Activated naive CD4-positive, alpha-beta T cell treated with anti-CD3 and anti-CD28 coated beads, Interleukin-2, amount 50 U/mL, for 24 hours (primary cell): ENCODE data around the gene MEI1.

Experiments used
- H3K27ac Mint-ChIP-seq: one replicate; pipeline ENCODE4 v1.8.0; 2021; ENCODE audit warnings: mild to moderate bottlenecking, mixed read lengths
- H3K27me3 Mint-ChIP-seq: one replicate; pipeline ENCODE4 v1.8.0; 2021; ENCODE audit warnings: mixed read lengths
- H3K36me3 Mint-ChIP-seq: one replicate; pipeline ENCODE4 v1.8.0; 2021; ENCODE audit warnings: mixed read lengths
- H3K4me1 Mint-ChIP-seq: one replicate; pipeline ENCODE4 v1.8.0; 2021; ENCODE audit warnings: mixed read lengths
- H3K4me3 Mint-ChIP-seq: one replicate; pipeline ENCODE4 v1.8.0; 2021; ENCODE audit warnings: mild to moderate bottlenecking, mixed read lengths
- H3K9me3 Mint-ChIP-seq: one replicate; pipeline ENCODE4 v1.8.0; 2021; ENCODE audit warnings: mixed read lengths

The MEI1 gene

DNA sequence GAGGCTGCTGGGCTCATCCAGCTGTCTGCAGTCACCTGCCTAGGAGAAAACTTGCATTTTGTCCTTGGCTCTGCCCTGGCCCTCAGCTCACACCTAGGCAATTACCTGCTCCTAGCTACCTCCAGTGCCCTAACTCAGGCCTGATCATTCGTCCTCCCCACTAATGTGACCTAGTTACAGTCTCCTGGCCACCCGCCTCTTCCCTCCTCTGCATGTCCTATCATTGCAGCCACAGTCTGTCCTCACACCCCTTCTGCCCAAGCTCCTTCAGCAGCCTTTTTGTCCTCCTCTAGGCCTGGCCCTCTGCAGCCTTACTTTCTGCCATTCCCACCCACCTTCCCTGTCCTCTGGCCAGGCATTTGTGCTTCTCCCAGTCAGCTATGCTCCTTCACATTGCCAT lies 83.4 kb downstream of the MEI1 start:
- peak overlapping the region; percentile 90 for H3K4me3 Mint-ChIP-seq
- no peaks in the 10 kb centered on the region for H3K9me3 Mint-ChIP-seq
- peaks cover 3% of the 10 kb centered on the region for H3K36me3 Mint-ChIP-seq
- H3K27me3 Mint-ChIP-seq: no peaks in the 10 kb centered on the region
- H3K4me1 Mint-ChIP-seq: peaks cover 68% of the 10 kb centered on the region
- H3K27ac Mint-ChIP-seq: peak overlapping the region; percentile 85

DNA sequence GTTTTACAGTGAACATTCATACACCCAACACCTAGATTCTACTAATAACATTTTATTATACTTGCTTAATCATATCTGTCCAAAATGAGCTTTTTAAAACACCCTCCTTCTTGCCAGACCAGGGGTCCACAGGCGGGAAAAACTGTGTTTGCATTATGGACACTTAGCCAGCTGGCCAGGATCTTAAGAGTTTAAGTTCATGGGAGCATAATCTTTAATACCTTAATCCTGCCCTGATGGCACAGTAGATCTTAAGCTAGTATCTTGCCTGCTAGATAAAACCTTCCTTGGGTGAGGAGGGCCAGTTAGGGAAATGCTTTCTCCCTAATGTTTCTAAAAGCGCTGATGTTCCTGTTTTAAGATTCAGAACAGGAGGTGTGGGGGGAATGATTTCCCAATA lies 88.0 kb downstream of the MEI1 start:
- H3K27ac Mint-ChIP-seq: peak overlapping the region; percentile 23
- H3K27me3 Mint-ChIP-seq: no peaks in the 10 kb centered on the region
- H3K9me3 Mint-ChIP-seq: no peaks in the 10 kb centered on the region
- no peak overlapping the region for H3K4me3 Mint-ChIP-seq
- peaks cover 11% of the 10 kb centered on the region for H3K36me3 Mint-ChIP-seq
- H3K4me1 Mint-ChIP-seq: peaks cover 46% of the 10 kb centered on the region

DNA sequence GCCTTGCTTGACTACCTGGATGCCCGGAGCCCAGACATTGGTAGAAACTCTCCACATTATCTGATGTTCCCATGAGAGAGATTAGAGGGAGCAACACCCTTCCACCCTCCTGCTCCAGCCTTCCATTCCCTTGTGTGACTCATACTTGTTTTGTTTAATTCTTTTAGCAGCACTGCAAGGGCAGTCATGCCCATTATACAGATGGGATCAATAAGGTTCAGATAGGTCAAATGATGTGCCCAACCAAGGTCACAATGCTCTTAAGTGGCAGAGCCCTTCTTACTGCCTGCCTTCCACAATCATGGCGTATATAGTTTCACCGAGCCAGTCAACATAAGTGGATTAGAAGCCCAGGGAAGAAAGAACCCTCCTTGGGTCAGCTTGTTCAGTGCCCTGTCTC lies 94.6 kb downstream of the MEI1 start:
- Mint-ChIP-seq H3K4me1 (peaks cover 12% of the 10 kb centered on the region), H3K9me3 (no peaks in the 10 kb centered on the region), H3K4me3 (no peak overlapping the region), H3K36me3 (peaks cover 11% of the 10 kb centered on the region), H3K27ac (no peak overlapping the region), H3K27me3 (no peaks in the 10 kb centered on the region)

DNA sequence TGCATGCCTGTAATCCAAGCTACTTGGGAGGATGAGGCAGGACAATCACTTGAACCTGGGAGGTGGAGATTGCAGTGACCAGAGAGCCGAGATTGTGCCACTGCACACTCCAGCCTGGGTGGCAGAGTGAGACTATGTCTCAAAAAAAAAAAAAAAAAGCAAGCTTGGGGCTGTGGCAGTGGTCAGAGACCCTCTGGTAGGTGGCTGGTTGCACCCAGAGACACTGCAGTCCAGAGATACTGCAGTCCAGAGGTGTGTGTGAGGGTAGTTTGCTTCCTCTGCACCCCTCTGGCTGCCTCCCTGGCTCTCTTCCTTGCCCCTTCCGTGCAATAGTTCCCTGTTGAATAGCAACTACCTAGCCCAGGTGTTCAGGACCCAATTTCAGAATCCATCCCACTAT lies 99.4 kb downstream of the MEI1 start:
- H3K9me3 Mint-ChIP-seq: no peaks in the 10 kb centered on the region
- H3K4me3 Mint-ChIP-seq: peak overlapping the region; percentile 96
- H3K27me3 Mint-ChIP-seq: no peaks in the 10 kb centered on the region
- H3K27ac Mint-ChIP-seq: peak overlapping the region; percentile 90
- peaks cover 25% of the 10 kb centered on the region for H3K4me1 Mint-ChIP-seq
- H3K36me3 Mint-ChIP-seq: peaks cover 5% of the 10 kb centered on the region

DNA sequence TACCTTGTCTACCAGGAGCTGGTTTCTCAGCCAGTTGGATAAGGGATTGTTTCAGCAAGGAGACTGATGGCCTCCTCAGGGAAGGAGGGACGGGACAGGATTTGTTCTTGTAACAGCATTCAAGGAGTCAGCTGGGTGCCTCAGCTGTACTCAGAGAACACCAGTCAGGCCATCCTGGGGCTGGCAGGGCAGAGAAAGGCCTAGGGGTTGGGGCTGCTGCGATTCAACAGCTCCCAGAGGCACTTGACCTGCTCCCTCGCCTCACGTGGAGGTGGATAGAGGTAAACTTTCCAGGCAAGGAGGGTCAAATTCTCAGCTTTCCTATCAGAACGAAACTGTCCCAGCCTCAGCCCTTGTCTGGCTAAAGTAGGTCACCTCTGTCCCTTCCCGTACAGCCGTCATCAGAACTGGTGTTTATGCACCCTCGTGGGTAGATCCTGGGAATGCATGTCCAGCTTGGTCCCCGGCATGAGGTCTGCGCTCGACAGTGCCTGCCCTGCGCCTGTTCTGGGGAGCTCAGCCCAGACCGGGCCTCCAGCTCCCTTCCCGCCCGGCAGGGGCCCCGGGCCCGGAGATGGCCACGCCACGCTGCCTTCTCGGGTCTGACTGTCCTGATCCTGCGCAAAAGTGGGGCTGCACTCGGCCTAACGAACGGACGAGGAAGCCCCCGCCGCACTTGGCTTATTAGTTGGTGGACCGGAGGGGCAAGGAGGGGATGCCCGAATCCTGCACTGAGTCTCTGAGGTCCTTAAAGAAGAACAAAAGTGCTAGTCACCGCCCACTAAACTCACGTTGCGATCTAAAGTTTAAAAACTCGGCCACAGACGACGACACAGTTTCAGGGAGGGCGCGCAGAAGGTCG lies 100.4 kb downstream of the MEI1 start:
- Mint-ChIP-seq H3K4me1 (peaks cover 34% of the 10 kb centered on the region), H3K9me3 (no peaks in the 10 kb centered on the region), H3K36me3 (peaks cover 4% of the 10 kb centered on the region), H3K27me3 (no peaks in the 10 kb centered on the region), H3K27ac (peak overlapping the region; percentile 95), H3K4me3 (peak overlapping the region; percentile 96)

DNA sequence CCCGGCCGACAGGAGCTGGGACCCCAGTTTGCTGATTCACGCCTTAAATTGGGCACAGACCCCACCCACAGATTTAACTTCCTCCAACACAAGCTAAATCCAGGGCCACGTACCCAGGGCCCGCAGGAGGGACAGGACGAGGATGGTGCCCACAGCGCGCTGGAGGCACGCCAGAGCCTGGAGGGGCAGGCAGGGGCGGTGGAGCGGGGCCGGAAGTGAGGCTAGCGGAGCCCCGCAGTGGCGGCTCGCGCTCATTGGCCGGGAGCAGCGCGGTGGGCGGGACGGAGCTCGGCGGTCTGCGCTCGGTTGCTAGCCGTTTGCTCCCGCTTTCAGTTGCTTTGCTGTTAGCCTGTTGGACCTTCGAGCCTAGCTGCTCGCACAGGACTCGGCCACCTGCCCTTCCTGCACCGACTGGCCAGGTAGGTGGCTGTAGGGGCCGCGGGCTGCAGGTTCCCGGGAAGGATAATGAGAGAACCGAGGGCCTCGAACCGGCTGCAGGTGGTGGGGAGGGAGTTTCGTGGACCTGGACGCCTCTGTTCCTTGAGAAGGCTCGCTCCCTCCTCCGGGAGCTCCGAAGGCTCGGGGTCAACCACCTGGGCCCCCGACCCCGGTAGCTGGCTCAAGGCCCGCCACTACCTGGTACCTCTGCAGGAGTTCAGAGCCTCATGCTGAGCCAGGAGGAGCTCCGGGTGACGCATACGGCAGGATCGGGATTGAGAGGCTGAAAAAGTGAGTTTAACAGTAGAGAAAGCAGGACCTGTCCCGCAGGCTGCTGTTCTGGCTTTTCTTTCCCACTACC lies 101.2 kb downstream of the MEI1 start, which contains the start of gene CCDC134:
Gene CCDC134 (plus strand): TSS at position 332 of the 799 bp plus-strand sequence. CDS start 8,212 bp downstream, outside the sequence.
- Mint-ChIP-seq H3K27ac (peak within 1 kb of the TSS; percentile 95), H3K4me3 (peak within 1 kb of the TSS; percentile 96), H3K9me3 (no peaks in the 10 kb centered on the region), H3K27me3 (no peaks in the 10 kb centered on the region), H3K36me3 (peaks cover 4% of the 10 kb centered on the region), H3K4me1 (peaks cover 39% of the 10 kb centered on the region)

DNA sequence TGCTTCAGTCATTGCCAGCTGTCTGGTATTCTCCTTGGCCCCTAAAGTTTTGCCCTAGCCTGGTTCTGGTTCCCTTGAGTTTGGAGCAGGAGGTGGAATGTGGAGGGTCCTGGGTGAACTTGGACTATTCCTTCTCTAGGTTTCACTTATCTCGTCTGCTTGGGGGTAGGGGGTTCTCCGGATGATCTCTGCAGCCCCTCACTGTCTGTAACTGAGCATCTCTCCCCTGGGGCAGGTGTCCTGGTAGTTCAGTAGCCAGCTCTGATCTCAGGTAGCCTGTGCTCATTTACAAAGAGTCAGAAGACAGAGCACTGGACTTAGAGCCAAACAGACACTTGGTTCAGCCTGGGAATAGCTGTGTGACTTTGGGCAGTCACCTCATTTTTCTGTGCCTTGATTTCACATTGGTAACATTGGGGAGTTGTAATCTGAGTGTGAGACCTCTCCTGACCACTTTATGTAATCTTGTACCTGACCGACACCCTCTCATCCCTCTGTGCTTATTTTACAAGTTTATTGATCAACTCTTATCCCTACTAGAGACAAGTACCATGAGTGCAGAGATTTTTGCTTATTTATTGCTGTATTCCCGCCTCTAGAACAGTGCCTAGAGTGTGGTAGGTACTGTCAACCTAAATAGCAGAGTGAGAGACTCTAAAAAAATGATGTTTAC lies 102.0 kb downstream of the MEI1 start:
- H3K4me1 Mint-ChIP-seq: peaks cover 41% of the 10 kb centered on the region
- no peaks in the 10 kb centered on the region for H3K27me3 Mint-ChIP-seq
- H3K9me3 Mint-ChIP-seq: no peaks in the 10 kb centered on the region
- H3K27ac Mint-ChIP-seq: peak overlapping the region; percentile 95
- peaks cover 4% of the 10 kb centered on the region for H3K36me3 Mint-ChIP-seq
- peak overlapping the region; percentile 96 for H3K4me3 Mint-ChIP-seq

DNA sequence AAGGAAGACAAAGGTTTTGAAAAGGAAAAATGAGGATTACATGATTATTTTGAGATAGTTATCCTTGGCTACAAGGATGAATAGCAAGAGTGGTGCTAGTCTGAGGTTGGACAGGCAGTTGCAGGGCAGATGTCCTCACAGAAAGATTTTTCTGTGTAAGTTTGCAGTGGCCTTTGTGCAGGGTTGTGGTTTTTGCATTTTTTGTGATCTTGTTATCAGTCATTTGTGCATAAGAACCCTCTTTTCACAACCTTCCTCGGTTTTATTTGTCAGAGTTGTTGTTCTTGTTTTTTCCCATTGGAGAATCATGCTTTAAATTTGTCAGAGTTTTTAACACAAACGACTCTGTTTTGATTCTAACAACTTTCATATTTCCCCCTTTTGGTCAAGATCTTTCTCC lies 102.6 kb downstream of the MEI1 start:
- Mint-ChIP-seq H3K36me3 (peaks cover 4% of the 10 kb centered on the region), H3K27me3 (no peaks in the 10 kb centered on the region), H3K9me3 (no peaks in the 10 kb centered on the region), H3K4me1 (peaks cover 41% of the 10 kb centered on the region), H3K27ac (peak overlapping the region; percentile 95), H3K4me3 (peak overlapping the region; percentile 96)

DNA sequence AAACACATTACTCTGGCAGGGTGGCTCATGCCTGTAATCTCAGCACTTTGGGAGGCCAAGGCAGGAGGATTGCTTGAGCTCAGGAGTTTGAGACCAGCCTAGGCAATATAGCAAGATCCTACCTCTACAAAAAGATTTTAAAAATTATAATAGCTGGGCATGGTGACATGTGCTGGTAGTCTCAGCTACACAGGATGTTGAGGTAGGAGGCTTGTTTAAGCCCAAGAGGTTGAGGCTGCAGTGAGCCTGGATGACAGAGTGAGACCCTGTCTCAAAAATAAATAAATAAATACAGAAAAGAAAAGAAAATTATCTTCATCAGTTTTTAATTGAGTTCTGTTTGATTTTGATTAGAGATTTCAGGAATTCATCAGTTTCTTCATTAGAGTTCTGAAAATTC lies 106.3 kb downstream of the MEI1 start:
- H3K4me1 Mint-ChIP-seq: peaks cover 33% of the 10 kb centered on the region
- no peak overlapping the region for H3K27ac Mint-ChIP-seq
- H3K27me3 Mint-ChIP-seq: no peaks in the 10 kb centered on the region
- H3K4me3 Mint-ChIP-seq: no peak overlapping the region
- no peaks in the 10 kb centered on the region for H3K9me3 Mint-ChIP-seq
- H3K36me3 Mint-ChIP-seq: peaks cover 4% of the 10 kb centered on the region

DNA sequence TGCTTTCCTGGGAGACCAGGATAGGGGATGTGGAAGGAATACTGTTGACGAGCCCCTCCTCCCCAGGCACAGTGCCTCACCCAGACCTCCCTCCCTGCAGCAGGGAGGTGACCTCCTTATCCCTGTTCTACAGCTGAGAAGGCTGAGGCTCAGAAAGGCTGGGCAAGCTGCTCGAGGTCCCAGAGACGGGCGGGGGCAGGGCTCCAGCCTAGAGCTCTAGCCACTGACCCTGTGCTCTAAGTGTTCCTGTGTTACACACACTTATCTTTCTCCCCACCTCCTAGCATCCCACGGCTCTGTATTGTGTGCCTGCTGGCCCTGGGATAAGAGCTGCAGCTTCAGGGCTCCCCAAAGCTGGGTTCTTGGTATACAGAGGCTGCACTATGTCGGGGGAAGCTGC lies 109.1 kb downstream of the MEI1 start:
- no peaks in the 10 kb centered on the region for H3K27me3 Mint-ChIP-seq
- H3K4me3 Mint-ChIP-seq: no peak overlapping the region
- H3K36me3 Mint-ChIP-seq: no peaks in the 10 kb centered on the region
- H3K27ac Mint-ChIP-seq: no peak overlapping the region
- no peaks in the 10 kb centered on the region for H3K9me3 Mint-ChIP-seq
- H3K4me1 Mint-ChIP-seq: peaks cover 17% of the 10 kb centered on the region

DNA sequence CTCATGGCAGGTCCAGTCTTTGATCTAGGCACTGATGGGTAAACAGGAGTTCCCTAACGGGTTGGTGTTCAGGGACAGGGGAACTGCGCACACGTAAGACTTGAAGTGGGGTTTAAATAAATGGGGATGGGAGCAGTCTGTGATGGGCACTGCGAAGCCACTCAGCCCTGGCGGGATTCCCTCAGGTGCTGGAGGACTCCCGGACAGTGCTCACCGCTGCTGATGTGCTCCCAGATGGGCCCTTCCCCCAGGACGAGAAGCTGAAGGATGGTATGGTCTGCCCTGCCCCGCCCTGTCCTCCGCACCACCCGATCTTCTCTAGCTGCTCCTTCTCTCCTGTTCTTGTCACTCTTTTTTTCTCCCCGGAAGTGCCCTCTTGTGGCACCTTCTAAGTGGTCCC lies 110.7 kb downstream of the MEI1 start:
- H3K4me1 Mint-ChIP-seq: peaks cover 4% of the 10 kb centered on the region
- no peak overlapping the region for H3K4me3 Mint-ChIP-seq
- no peaks in the 10 kb centered on the region for H3K27me3 Mint-ChIP-seq
- peaks cover 2% of the 10 kb centered on the region for H3K36me3 Mint-ChIP-seq
- H3K27ac Mint-ChIP-seq: no peak overlapping the region
- no peaks in the 10 kb centered on the region for H3K9me3 Mint-ChIP-seq

DNA sequence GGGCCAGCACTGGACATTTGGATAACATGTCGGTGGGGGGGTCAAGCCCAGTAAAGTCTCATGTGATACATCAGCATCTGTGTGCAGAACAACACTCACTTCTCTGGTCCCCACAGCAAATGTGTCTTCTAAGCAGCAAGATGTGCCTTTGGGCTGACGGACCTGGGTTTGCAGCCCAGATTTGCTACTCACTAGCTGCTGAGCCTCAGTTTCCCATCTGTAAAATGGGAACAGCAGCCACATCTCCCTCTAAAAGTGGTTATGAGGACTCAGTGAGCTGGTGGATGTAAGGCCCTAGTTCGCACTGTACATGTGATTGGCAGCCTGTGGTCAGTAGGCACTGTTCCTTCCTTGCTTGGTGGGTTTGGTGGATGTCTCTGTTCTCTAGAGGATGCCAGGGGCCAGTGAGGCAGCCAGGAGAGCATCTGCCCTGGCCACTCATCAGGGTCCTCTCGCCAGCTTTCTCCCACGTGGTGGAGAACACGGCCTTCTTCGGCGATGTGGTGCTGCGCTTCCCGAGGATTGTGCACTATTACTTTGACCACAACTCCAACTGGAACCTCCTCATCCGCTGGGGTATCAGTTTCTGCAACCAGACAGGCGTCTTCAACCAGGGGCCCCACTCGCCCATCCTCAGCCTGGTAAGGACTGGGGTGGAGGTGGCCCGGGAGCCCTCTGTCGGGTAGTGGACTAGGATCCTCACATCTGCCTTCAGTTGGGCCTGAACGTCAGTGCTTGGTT lies 113.7 kb downstream of the MEI1 start:
- Mint-ChIP-seq H3K9me3 (no peaks in the 10 kb centered on the region), H3K4me1 (no peaks in the 10 kb centered on the region), H3K36me3 (peaks cover 6% of the 10 kb centered on the region), H3K27ac (no peak overlapping the region), H3K4me3 (no peak overlapping the region), H3K27me3 (no peaks in the 10 kb centered on the region)

DNA sequence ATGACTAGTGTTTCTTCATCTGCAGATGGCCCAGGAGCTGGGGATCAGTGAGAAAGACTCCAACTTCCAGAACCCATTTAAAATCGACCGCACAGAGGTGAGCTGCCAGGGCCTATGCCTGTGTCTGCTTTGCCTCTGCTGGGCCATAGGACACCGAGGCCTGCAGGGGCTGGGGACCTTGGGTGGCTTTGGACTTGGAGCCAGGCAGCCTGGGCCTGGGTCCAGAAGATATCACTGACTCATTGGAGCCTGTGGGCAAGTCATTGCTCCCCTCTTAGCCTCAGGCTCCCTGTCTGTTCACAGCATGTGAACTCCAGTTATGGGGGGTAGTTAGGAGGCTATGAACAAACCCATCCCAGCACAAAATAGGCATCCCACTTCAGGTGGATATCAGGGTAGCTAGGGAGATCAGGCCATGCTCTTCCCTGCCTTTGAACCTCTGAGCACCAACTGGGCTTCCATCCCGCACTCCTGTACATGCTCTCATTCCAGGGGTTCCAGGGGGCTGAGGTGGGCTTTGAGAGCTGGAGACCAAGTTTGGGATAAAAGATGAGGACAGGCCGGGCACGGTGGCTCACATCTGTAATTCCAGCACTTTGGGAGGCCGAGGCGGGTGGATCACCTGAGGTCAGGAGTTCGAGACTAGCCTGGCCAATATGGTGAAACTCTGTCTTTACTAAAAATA lies 114.6 kb downstream of the MEI1 start:
- Mint-ChIP-seq H3K4me1 (no peaks in the 10 kb centered on the region), H3K9me3 (no peaks in the 10 kb centered on the region), H3K36me3 (peaks cover 6% of the 10 kb centered on the region), H3K27me3 (no peaks in the 10 kb centered on the region), H3K4me3 (no peak overlapping the region), H3K27ac (no peak overlapping the region)

DNA sequence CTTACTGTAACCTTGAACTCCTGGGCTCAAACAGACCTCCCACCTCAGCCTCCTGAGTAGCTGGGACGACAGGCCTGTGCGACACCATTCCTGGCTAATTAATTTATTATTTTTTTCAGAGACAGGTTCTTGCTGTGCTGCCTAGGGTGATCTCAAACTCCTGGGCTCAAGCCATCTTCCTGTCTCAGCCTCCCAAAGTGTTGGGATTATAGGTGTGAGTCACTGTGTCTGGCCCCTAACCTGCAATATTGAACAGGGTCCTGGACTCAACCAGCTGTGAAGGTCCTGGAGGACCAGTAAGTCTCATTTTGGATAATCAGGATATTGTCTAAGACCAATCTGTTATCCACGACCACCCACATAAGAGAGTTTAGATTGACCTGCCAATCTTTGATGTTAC lies 116.4 kb downstream of the MEI1 start:
- Mint-ChIP-seq H3K4me1 (peaks cover 4% of the 10 kb centered on the region), H3K9me3 (no peaks in the 10 kb centered on the region), H3K27me3 (no peaks in the 10 kb centered on the region), H3K27ac (no peak overlapping the region), H3K4me3 (no peak overlapping the region), H3K36me3 (peaks cover 8% of the 10 kb centered on the region)

DNA sequence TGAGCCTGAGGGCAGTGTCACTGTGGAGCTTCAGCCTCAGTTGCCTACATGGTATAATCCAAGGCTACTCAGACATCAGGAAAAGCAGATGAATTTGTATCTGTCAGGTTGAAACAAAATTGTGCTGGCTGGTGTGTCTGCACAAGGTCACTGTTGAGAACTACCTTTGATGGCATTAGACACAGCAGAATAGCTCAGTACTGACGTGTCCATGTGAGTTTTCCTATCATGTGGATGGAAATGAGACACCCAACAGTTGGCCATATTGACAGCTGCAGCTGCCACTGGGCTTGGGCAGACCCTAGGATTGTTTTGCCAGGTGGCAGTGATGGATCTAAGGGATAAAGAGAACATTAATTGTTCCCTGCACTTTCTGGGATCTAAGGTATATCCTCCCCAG lies 116.9 kb downstream of the MEI1 start:
- Mint-ChIP-seq H3K27me3 (no peaks in the 10 kb centered on the region), H3K4me3 (no peak overlapping the region), H3K36me3 (peaks cover 8% of the 10 kb centered on the region), H3K9me3 (no peaks in the 10 kb centered on the region), H3K4me1 (peaks cover 7% of the 10 kb centered on the region), H3K27ac (no peak overlapping the region)
